PFSK-1 (cell line): ENCODE results near the gene ZNF777.

Experiments used
- POLR2AphosphoS5 ChIP-seq: IDR thresholded peaks from 2 replicates; pipeline ENCODE4 v1.6.1; 2012; ENCODE audit warnings: low read depth, mild to moderate bottlenecking, control low read depth, low read length, moderate library complexity
- SIN3A ChIP-seq: IDR thresholded peaks from 2 replicates; pipeline ENCODE4 v1.6.1; 2012; ENCODE audit warnings: mild to moderate bottlenecking, low read length, moderate library complexity, borderline replicate concordance; ENCODE audit not compliant: insufficient read depth
- TAF1 ChIP-seq: IDR thresholded peaks from 2 replicates; pipeline ENCODE4 v1.6.1; 2012; ENCODE audit warnings: low read length, control low read depth, borderline replicate concordance; ENCODE audit not compliant: insufficient read depth
- TF ChIP-seq, protein P1 (sequence below), 2 experiments: IDR thresholded peaks; 2 replicates each; pipeline versions ENCODE4 v1.6.1 to v1.8.0; 2011 to 2012; ENCODE audit warnings: low read depth in 2 of 2, low read length in 2 of 2, control low read depth in 1 of 2, inconsistent platforms in 1 of 2, mild to moderate bottlenecking in 1 of 2, moderate library complexity in 1 of 2; ENCODE audit not compliant: insufficient read depth in 1 of 2

DNA sequence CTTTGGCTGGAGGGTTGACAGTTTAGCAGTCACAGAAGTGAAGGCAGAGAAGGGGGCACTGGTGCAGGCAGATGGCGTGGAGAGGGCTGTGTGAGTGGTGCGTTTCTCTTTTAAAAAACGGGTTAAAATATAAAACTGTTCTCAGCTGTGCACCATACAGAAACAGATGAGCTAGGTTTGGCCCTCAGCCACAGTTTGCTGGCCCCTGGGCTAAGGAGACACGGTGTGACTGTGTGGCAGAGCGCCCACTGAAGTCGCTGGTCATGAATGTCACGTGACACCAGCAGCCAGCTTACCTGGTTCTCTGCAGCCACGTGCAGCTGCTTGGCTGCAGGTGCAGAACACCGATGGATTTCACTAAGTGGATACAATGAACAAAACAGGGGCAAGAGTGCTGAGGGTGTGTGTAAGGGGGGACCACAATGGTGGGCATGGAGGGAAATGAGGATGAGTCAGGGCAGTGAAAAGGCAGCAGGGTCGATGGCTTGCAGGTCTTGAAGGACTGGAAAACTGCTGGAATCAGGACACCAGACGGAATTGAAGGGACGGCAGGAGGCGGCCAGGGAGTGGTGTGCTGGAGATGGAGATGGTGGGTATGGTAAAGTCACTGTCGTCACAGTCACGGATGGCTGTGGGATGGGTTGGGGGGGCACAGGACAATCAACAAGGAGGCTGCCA is 29.4 kb upstream of the ZNF777 start:
- TF ChIP-seq TAF1 (no peak), POLR2AphosphoS5 (no peak), SIN3A (no peak)
- TF ChIP-seq, protein P1, sequence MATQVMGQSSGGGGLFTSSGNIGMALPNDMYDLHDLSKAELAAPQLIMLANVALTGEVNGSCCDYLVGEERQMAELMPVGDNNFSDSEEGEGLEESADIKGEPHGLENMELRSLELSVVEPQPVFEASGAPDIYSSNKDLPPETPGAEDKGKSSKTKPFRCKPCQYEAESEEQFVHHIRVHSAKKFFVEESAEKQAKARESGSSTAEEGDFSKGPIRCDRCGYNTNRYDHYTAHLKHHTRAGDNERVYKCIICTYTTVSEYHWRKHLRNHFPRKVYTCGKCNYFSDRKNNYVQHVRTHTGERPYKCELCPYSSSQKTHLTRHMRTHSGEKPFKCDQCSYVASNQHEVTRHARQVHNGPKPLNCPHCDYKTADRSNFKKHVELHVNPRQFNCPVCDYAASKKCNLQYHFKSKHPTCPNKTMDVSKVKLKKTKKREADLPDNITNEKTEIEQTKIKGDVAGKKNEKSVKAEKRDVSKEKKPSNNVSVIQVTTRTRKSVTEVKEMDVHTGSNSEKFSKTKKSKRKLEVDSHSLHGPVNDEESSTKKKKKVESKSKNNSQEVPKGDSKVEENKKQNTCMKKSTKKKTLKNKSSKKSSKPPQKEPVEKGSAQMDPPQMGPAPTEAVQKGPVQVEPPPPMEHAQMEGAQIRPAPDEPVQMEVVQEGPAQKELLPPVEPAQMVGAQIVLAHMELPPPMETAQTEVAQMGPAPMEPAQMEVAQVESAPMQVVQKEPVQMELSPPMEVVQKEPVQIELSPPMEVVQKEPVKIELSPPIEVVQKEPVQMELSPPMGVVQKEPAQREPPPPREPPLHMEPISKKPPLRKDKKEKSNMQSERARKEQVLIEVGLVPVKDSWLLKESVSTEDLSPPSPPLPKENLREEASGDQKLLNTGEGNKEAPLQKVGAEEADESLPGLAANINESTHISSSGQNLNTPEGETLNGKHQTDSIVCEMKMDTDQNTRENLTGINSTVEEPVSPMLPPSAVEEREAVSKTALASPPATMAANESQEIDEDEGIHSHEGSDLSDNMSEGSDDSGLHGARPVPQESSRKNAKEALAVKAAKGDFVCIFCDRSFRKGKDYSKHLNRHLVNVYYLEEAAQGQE (IDR thresholded peaks at IDR 0.05; ENCODE audit: insufficient read depth in 1 of 2, low read depth in 2 of 2, low read length in 2 of 2), result no peak
